Measurements from ENCODE around the gene THAP8.
"Not testable (repeated sequence)": the region's sequence is repeated elsewhere in the genome, so short reads cannot be mapped to it uniquely, and the experiment has no call there.

THAP8 gene

GRCh38 chr19:36072081-36072480, 18.0 kb upstream of the THAP8 start:
- DNase-seq (ENCODE audit: low read depth), result no peak
- TF ChIP-seq CTCF (IDR thresholded peaks at IDR 0.05; ENCODE audit: control insufficient read depth, insufficient read depth, low read depth, low read length, missing control alignments), result no peak
- no peak overlapping the region for H3K4me3 ChIP-seq (ENCODE audit: control insufficient read depth, low read depth, low read length)

- not testable (repeated sequence) for DNase-seq (ENCODE audit: low read depth); H3K4me3 ChIP-seq (ENCODE audit: control insufficient read depth, low read depth, low read length)
These were observed 14.9 kb upstream of the THAP8 start for GRCh38 chr19:36068810-36069499.

- DNase-seq (ENCODE audit: low read depth), result no peak
- TF ChIP-seq CTCF (IDR thresholded peaks at IDR 0.05; ENCODE audit: control insufficient read depth, insufficient read depth, low read depth, low read length, missing control alignments), result no peak
- no peak overlapping the region for H3K4me3 ChIP-seq (ENCODE audit: control insufficient read depth, low read depth, low read length)
These were observed 13.6 kb upstream of the THAP8 start for GRCh38 chr19:36067681-36068080.

GRCh38 chr19:36064826-36065225, 10.7 kb upstream of the THAP8 start:
- no peak for TF ChIP-seq CTCF (IDR thresholded peaks at IDR 0.05; ENCODE audit: control insufficient read depth, insufficient read depth, low read depth, low read length, missing control alignments)
- no peak for DNase-seq (ENCODE audit: low read depth)
- H3K4me3 ChIP-seq (ENCODE audit: control insufficient read depth, low read depth, low read length), result no peak overlapping the region

- DNase-seq (ENCODE audit: low read depth), result no peak
- no peak for TF ChIP-seq CTCF (IDR thresholded peaks at IDR 0.05; ENCODE audit: control insufficient read depth, insufficient read depth, low read depth, low read length, missing control alignments)
- no peak overlapping the region for H3K4me3 ChIP-seq (ENCODE audit: control insufficient read depth, low read depth, low read length)
These were observed 7.3 kb upstream of the THAP8 start for GRCh38 chr19:36061367-36061766.

- peak; percentile 81 for TF ChIP-seq CTCF (IDR thresholded peaks at IDR 0.05; ENCODE audit: control insufficient read depth, insufficient read depth, low read depth, low read length, missing control alignments)
- DNase-seq (ENCODE audit: low read depth), result peak; percentile 10
These were observed 6.3 kb upstream of the THAP8 start for GRCh38 chr19:36060430-36060829.

GRCh38 chr19:36059180-36059910, 5.3 kb upstream of the THAP8 start:
- DNase-seq (ENCODE audit: low read depth), result no peak
- no peak overlapping the region for H3K4me3 ChIP-seq (ENCODE audit: control insufficient read depth, low read depth, low read length)
- TF ChIP-seq CTCF (IDR thresholded peaks at IDR 0.05; ENCODE audit: control insufficient read depth, insufficient read depth, low read depth, low read length, missing control alignments), result no peak

More at GRCh38 chr19:36060430-36060829, 6.3 kb upstream of the THAP8 start:
- no peak overlapping the region for H3K4me3 ChIP-seq (ENCODE audit: control insufficient read depth, low read depth, low read length)
